KMS-11 (cell line): Measurements from ENCODE around the gene WNT4.

Source experiments
- H2AFZ ChIP-seq: fragments of 200-600 bp; sonication (generic); 2 replicates; pipeline ENCODE4 v1.6.1; 2016; ENCODE audit warnings: antibody characterized with exemption, mixed run types, low read depth
- H3K27ac ChIP-seq: fragments of 200-600 bp; sonication (generic); 2 replicates; pipeline ENCODE4 v1.6.1; 2016; ENCODE audit warnings: mild to moderate bottlenecking, mixed run types
- H3K27me3 ChIP-seq: fragments of 200-600 bp; sonication (generic); 2 replicates; pipeline ENCODE4 v1.6.1; 2017; ENCODE audit warnings: mild to moderate bottlenecking, low read depth, mixed run types, moderate library complexity; ENCODE audit not compliant: insufficient read depth
- H3K36me3 ChIP-seq: fragments of 200-600 bp; sonication (generic); 2 replicates; pipeline ENCODE4 v1.6.1; 2017; ENCODE audit warnings: mild to moderate bottlenecking, mixed run types; ENCODE audit not compliant: insufficient read depth
- H3K4me1 ChIP-seq: fragments of 200-600 bp; sonication (generic); 2 replicates; pipeline ENCODE4 v1.6.1; 2016; ENCODE audit warnings: mild to moderate bottlenecking, low read depth, mixed run types; ENCODE audit not compliant: poor library complexity, severe bottlenecking
- H3K4me2 ChIP-seq: fragments of 200-600 bp; sonication (generic); 2 replicates; pipeline ENCODE4 v1.7.0; 2016; ENCODE audit warnings: mild to moderate bottlenecking, mixed run types
- H3K4me3 ChIP-seq: fragments of 200-600 bp; sonication (generic); IDR thresholded peaks from 2 replicates; pipeline ENCODE4 v1.6.1; 2017; ENCODE audit warnings: low read depth, low read length, mixed read lengths; ENCODE audit not compliant: insufficient read depth
- H3K79me2 ChIP-seq: fragments of 200-600 bp; sonication (generic); 2 replicates; pipeline ENCODE4 v1.6.1; 2016; ENCODE audit warnings: low read depth, mixed run types; ENCODE audit not compliant: insufficient read depth
- H3K9ac ChIP-seq: fragments of 200-600 bp; sonication (generic); 2 replicates; pipeline ENCODE4 v1.6.1; 2016; ENCODE audit warnings: mild to moderate bottlenecking, mixed run types
- H4K20me1 ChIP-seq: fragments of 200-600 bp; sonication (generic); 2 replicates; pipeline ENCODE4 v1.6.1; 2016; ENCODE audit warnings: mild to moderate bottlenecking, mixed run types; ENCODE audit not compliant: insufficient read depth
- TF ChIP-seq, protein P1 (sequence below): fragments of 200-600 bp; sonication (generic); conservative IDR thresholded peaks from 2 replicates; pipeline ENCODE4 v1.6.1; 2017; ENCODE audit warnings: low read depth, mild to moderate bottlenecking, antibody characterized with exemption, low read length, moderate library complexity, mixed read lengths

The WNT4 gene

DNA sequence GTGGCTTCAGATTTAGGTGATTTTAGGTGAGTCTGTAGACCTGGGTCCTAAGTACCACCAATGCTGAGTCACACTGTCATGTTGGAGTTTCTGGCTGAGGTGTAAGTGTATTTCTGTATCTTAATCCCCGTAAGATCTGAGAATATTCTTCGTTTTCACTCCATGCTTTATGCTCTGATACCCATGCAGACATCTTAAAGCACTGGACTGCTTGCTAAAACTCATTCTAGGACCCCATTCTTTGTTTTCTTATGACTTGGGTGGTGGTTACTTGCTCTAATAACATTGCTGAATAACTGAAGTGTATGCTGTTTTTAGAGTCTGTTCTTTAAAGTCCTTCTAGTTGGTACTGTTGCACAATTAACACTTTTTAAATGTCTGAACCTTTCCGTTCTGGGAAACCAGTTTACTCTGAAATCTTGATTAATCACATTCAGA lies 53.7 kb downstream of the WNT4 start:
- peaks cover 64% of the 10 kb centered on the region for H3K79me2 ChIP-seq
- no peak overlapping the region for H3K4me2 ChIP-seq
- TF ChIP-seq, protein P1, sequence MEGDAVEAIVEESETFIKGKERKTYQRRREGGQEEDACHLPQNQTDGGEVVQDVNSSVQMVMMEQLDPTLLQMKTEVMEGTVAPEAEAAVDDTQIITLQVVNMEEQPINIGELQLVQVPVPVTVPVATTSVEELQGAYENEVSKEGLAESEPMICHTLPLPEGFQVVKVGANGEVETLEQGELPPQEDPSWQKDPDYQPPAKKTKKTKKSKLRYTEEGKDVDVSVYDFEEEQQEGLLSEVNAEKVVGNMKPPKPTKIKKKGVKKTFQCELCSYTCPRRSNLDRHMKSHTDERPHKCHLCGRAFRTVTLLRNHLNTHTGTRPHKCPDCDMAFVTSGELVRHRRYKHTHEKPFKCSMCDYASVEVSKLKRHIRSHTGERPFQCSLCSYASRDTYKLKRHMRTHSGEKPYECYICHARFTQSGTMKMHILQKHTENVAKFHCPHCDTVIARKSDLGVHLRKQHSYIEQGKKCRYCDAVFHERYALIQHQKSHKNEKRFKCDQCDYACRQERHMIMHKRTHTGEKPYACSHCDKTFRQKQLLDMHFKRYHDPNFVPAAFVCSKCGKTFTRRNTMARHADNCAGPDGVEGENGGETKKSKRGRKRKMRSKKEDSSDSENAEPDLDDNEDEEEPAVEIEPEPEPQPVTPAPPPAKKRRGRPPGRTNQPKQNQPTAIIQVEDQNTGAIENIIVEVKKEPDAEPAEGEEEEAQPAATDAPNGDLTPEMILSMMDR, result no peak
- H2AFZ ChIP-seq, result no peak overlapping the region
- no peak overlapping the region for H3K27ac ChIP-seq
- H3K9ac ChIP-seq, result no peak overlapping the region
- H4K20me1 ChIP-seq, result peaks cover 28% of the 10 kb centered on the region
- H3K27me3 ChIP-seq, result no peaks in the 10 kb centered on the region
- peaks cover 27% of the 10 kb centered on the region for H3K4me1 ChIP-seq
- no peak overlapping the region for H3K4me3 ChIP-seq
- H3K36me3 ChIP-seq, result peaks cover 12% of the 10 kb centered on the region; the same call in 1 of the 2 replicates

DNA sequence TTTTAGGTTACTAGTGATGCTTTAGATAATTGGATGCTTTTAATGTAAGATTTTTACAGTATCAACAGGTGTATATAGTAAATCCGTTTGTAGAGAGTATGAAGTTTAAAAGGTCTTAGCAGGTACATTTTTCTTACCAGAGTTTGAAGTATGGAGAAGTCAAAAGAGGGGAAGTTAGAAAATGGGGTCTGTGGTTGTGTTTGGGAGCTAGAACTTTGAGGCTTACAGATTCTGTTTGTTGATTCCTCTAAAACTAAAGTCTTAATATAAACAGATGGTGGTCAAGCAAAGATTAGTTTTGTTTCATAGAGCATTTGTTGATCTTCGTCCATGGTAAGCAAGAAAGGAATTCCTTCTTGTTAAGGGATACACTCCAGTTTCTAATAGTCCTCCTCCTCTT lies 54.6 kb downstream of the WNT4 start:
- H3K27me3 ChIP-seq, result no peaks in the 10 kb centered on the region
- H3K4me2 ChIP-seq, result no peak overlapping the region
- peaks cover 12% of the 10 kb centered on the region; the same call in 1 of the 2 replicates for H3K36me3 ChIP-seq
- peaks cover 70% of the 10 kb centered on the region for H3K79me2 ChIP-seq
- peaks cover 33% of the 10 kb centered on the region for H4K20me1 ChIP-seq
- TF ChIP-seq, protein P1, result no peak
- H2AFZ ChIP-seq, result no peak overlapping the region
- H3K4me3 ChIP-seq, result no peak overlapping the region
- H3K27ac ChIP-seq, result no peak overlapping the region
- H3K9ac ChIP-seq, result no peak overlapping the region
- H3K4me1 ChIP-seq, result peaks cover 27% of the 10 kb centered on the region

DNA sequence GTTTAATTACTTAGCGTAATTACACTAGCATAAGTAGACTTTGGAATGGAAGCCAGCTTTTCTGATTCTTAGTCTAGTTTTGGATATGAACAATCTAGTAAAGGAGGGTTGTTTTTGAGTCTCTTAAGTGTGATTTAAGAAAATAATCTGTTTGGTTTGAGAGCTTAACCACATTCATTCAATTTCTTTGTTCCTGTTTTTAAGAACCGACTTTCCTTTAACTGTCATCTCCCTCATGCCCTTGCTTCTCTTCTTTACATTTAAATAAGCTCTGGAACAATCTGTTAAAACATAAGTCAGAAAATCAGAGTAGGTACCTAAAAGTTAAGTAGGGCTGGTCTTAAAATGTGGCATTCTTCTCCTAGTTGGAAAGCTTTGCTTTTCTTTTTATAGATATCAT lies 62.7 kb downstream of the WNT4 start:
- no peak overlapping the region for H3K4me3 ChIP-seq
- no peaks in the 10 kb centered on the region for H3K36me3 ChIP-seq
- no peak overlapping the region for H2AFZ ChIP-seq
- H3K27me3 ChIP-seq, result no peaks in the 10 kb centered on the region
- no peak overlapping the region for H3K4me2 ChIP-seq
- peaks cover 82% of the 10 kb centered on the region for H3K79me2 ChIP-seq
- no peak overlapping the region for H3K9ac ChIP-seq
- H3K27ac ChIP-seq, result no peak overlapping the region
- TF ChIP-seq, protein P1, result no peak
- H3K4me1 ChIP-seq, result peaks cover 5% of the 10 kb centered on the region
- peaks cover 36% of the 10 kb centered on the region for H4K20me1 ChIP-seq

DNA sequence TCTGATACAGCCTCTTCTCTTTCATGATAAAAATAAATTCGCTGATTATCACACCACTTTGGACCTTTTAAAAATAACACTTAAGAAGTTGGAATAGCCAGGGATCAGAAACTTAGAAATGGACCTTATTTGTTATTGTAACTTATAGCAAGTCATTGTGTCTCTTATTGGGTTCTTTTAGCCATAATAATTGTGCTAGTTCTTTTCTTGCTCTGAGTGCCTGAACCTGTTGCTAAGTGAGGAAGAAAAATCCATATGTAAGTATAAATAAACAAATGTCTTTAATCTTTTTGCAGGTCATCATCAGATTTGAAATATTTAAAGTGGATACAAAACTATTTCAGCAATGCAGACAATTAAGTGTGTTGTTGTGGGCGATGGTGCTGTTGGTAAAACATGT lies 64.8 kb downstream of the WNT4 start:
- Histone ChIP-seq H4K20me1 (peaks cover 47% of the 10 kb centered on the region), H3K4me2 (no peak overlapping the region), H3K27ac (no peak overlapping the region), H3K4me1 (peaks cover 16% of the 10 kb centered on the region), H2AFZ (no peak overlapping the region), H3K9ac (no peak overlapping the region), H3K36me3 (no peaks in the 10 kb centered on the region), H3K79me2 (peaks cover 87% of the 10 kb centered on the region), H3K4me3 (no peak overlapping the region), H3K27me3 (no peaks in the 10 kb centered on the region)
- TF ChIP-seq, protein P1, result no peak
